ENCODE data around the gene RAPGEF5.

RAPGEF5 gene

GRCh38 chr7:22395222-22395621 lies 38.3 kb upstream of the RAPGEF5 start:
- Histone ChIP-seq H3K9me3 (ENCODE audit: control insufficient read depth, low read length) (no peaks in the 10 kb centered on the region), H3K27ac (ENCODE audit: insufficient read depth, low read depth, low read length, poor library complexity, severe bottlenecking) (no peak overlapping the region), H3K36me3 (ENCODE audit: control insufficient read depth, insufficient read depth, low read length) (no peaks in the 10 kb centered on the region), H3K27me3 (ENCODE audit: control insufficient read depth, insufficient read depth, low read length, poor library complexity, severe bottlenecking) (no peaks in the 10 kb centered on the region), H3K4me1 (ENCODE audit: control insufficient read depth, insufficient read depth, low read length) (no peaks in the 10 kb centered on the region), H3K4me3 (ENCODE audit: insufficient read depth, low read depth, low read length) (no peak overlapping the region)
- 78 to 90% methylated on average over 5 to 6 of the region's 6 CpGs for WGBS, 2 experiments

GRCh38 chr7:22394739-22395138 lies 37.8 kb upstream of the RAPGEF5 start:
- Histone ChIP-seq H3K27me3 (ENCODE audit: control insufficient read depth, insufficient read depth, low read length, poor library complexity, severe bottlenecking) (no peaks in the 10 kb centered on the region), H3K4me1 (ENCODE audit: control insufficient read depth, insufficient read depth, low read length) (no peaks in the 10 kb centered on the region), H3K36me3 (ENCODE audit: control insufficient read depth, insufficient read depth, low read length) (no peaks in the 10 kb centered on the region), H3K27ac (ENCODE audit: insufficient read depth, low read depth, low read length, poor library complexity, severe bottlenecking) (no peak overlapping the region), H3K9me3 (ENCODE audit: control insufficient read depth, low read length) (no peaks in the 10 kb centered on the region), H3K4me3 (ENCODE audit: insufficient read depth, low read depth, low read length) (no peak overlapping the region)
- WGBS, 2 experiments = 97 to 98% methylated on average over 3 of the region's 3 CpGs

GRCh38 chr7:22393913-22394729 lies 37.2 kb upstream of the RAPGEF5 start:
- H3K36me3 ChIP-seq (ENCODE audit: control insufficient read depth, insufficient read depth, low read length) = no peaks in the 10 kb centered on the region
- no peaks in the 10 kb centered on the region for H3K27me3 ChIP-seq (ENCODE audit: control insufficient read depth, insufficient read depth, low read length, poor library complexity, severe bottlenecking)
- no peaks in the 10 kb centered on the region for H3K4me1 ChIP-seq (ENCODE audit: control insufficient read depth, insufficient read depth, low read length)
- no peak overlapping the region for H3K27ac ChIP-seq (ENCODE audit: insufficient read depth, low read depth, low read length, poor library complexity, severe bottlenecking)
- H3K4me3 ChIP-seq (ENCODE audit: insufficient read depth, low read depth, low read length) = no peak overlapping the region
- H3K9me3 ChIP-seq (ENCODE audit: control insufficient read depth, low read length) = no peaks in the 10 kb centered on the region
- WGBS, 2 experiments = 84 to 85% methylated on average over 12 to 13 of the region's 13 CpGs

GRCh38 chr7:22390516-22390915 lies 33.6 kb upstream of the RAPGEF5 start:
- Histone ChIP-seq H3K4me3 (ENCODE audit: insufficient read depth, low read depth, low read length) (no peak overlapping the region), H3K27ac (ENCODE audit: insufficient read depth, low read depth, low read length, poor library complexity, severe bottlenecking) (no peak overlapping the region), H3K9me3 (ENCODE audit: control insufficient read depth, low read length) (no peaks in the 10 kb centered on the region), H3K4me1 (ENCODE audit: control insufficient read depth, insufficient read depth, low read length) (no peaks in the 10 kb centered on the region), H3K36me3 (ENCODE audit: control insufficient read depth, insufficient read depth, low read length) (no peaks in the 10 kb centered on the region), H3K27me3 (ENCODE audit: control insufficient read depth, insufficient read depth, low read length, poor library complexity, severe bottlenecking) (no peaks in the 10 kb centered on the region)
- 67 to 78% methylated on average over 1 of the region's 1 CpG for WGBS, 2 experiments

- no peaks in the 10 kb centered on the region for H3K9me3 ChIP-seq (ENCODE audit: control insufficient read depth, low read length)
- 96 to 98% methylated on average over 2 of the region's 2 CpGs for WGBS, 2 experiments
- no peaks in the 10 kb centered on the region for H3K36me3 ChIP-seq (ENCODE audit: control insufficient read depth, insufficient read depth, low read length)
- H3K4me1 ChIP-seq (ENCODE audit: control insufficient read depth, insufficient read depth, low read length) = no peaks in the 10 kb centered on the region
- H3K27ac ChIP-seq (ENCODE audit: insufficient read depth, low read depth, low read length, poor library complexity, severe bottlenecking) = no peak overlapping the region
- H3K27me3 ChIP-seq (ENCODE audit: control insufficient read depth, insufficient read depth, low read length, poor library complexity, severe bottlenecking) = no peaks in the 10 kb centered on the region
- H3K4me3 ChIP-seq (ENCODE audit: insufficient read depth, low read depth, low read length) = no peak overlapping the region
These were observed 32.9 kb upstream of the RAPGEF5 start for GRCh38 chr7:22389892-22390291.

GRCh38 chr7:22387583-22387982 lies 30.6 kb upstream of the RAPGEF5 start:
- no peak overlapping the region for H3K4me3 ChIP-seq (ENCODE audit: insufficient read depth, low read depth, low read length)
- no peaks in the 10 kb centered on the region for H3K4me1 ChIP-seq (ENCODE audit: control insufficient read depth, insufficient read depth, low read length)
- H3K27me3 ChIP-seq (ENCODE audit: control insufficient read depth, insufficient read depth, low read length, poor library complexity, severe bottlenecking) = no peaks in the 10 kb centered on the region
- 91 to 95% methylated on average over 4 of the region's 4 CpGs for WGBS, 2 experiments
- no peak overlapping the region for H3K27ac ChIP-seq (ENCODE audit: insufficient read depth, low read depth, low read length, poor library complexity, severe bottlenecking)
- no peaks in the 10 kb centered on the region for H3K36me3 ChIP-seq (ENCODE audit: control insufficient read depth, insufficient read depth, low read length)
- H3K9me3 ChIP-seq (ENCODE audit: control insufficient read depth, low read length) = no peaks in the 10 kb centered on the region

GRCh38 chr7:22386865-22387264 lies 29.9 kb upstream of the RAPGEF5 start:
- Histone ChIP-seq H3K4me3 (ENCODE audit: insufficient read depth, low read depth, low read length) (no peak overlapping the region), H3K27me3 (ENCODE audit: control insufficient read depth, insufficient read depth, low read length, poor library complexity, severe bottlenecking) (no peaks in the 10 kb centered on the region), H3K36me3 (ENCODE audit: control insufficient read depth, insufficient read depth, low read length) (no peaks in the 10 kb centered on the region), H3K27ac (ENCODE audit: insufficient read depth, low read depth, low read length, poor library complexity, severe bottlenecking) (no peak overlapping the region), H3K4me1 (ENCODE audit: control insufficient read depth, insufficient read depth, low read length) (no peaks in the 10 kb centered on the region), H3K9me3 (ENCODE audit: control insufficient read depth, low read length) (no peaks in the 10 kb centered on the region)
- no CpG with 5 or more reads among the region's 1 CpG for WGBS, 2 experiments

GRCh38 chr7:22386206-22386858 lies 29.4 kb upstream of the RAPGEF5 start:
- H3K27me3 ChIP-seq (ENCODE audit: control insufficient read depth, insufficient read depth, low read length, poor library complexity, severe bottlenecking) = no peaks in the 10 kb centered on the region
- H3K36me3 ChIP-seq (ENCODE audit: control insufficient read depth, insufficient read depth, low read length) = no peaks in the 10 kb centered on the region
- no peak overlapping the region for H3K27ac ChIP-seq (ENCODE audit: insufficient read depth, low read depth, low read length, poor library complexity, severe bottlenecking)
- no peaks in the 10 kb centered on the region for H3K9me3 ChIP-seq (ENCODE audit: control insufficient read depth, low read length)
- no peak overlapping the region for H3K4me3 ChIP-seq (ENCODE audit: insufficient read depth, low read depth, low read length)
- WGBS, 2 experiments = 88 to 100% methylated on average over 2 of the region's 2 CpGs
- H3K4me1 ChIP-seq (ENCODE audit: control insufficient read depth, insufficient read depth, low read length) = no peaks in the 10 kb centered on the region

GRCh38 chr7:22385326-22385725 lies 28.4 kb upstream of the RAPGEF5 start:
- H3K36me3 ChIP-seq (ENCODE audit: control insufficient read depth, insufficient read depth, low read length) = no peaks in the 10 kb centered on the region
- 88 to 90% methylated on average over 3 to 4 of the region's 4 CpGs for WGBS, 2 experiments
- no peak overlapping the region for H3K4me3 ChIP-seq (ENCODE audit: insufficient read depth, low read depth, low read length)
- no peak overlapping the region for H3K27ac ChIP-seq (ENCODE audit: insufficient read depth, low read depth, low read length, poor library complexity, severe bottlenecking)
- H3K9me3 ChIP-seq (ENCODE audit: control insufficient read depth, low read length) = no peaks in the 10 kb centered on the region
- H3K4me1 ChIP-seq (ENCODE audit: control insufficient read depth, insufficient read depth, low read length) = no peaks in the 10 kb centered on the region
- no peaks in the 10 kb centered on the region for H3K27me3 ChIP-seq (ENCODE audit: control insufficient read depth, insufficient read depth, low read length, poor library complexity, severe bottlenecking)

- Histone ChIP-seq H3K36me3 (ENCODE audit: control insufficient read depth, insufficient read depth, low read length) (no peaks in the 10 kb centered on the region), H3K4me1 (ENCODE audit: control insufficient read depth, insufficient read depth, low read length) (no peaks in the 10 kb centered on the region), H3K27me3 (ENCODE audit: control insufficient read depth, insufficient read depth, low read length, poor library complexity, severe bottlenecking) (no peaks in the 10 kb centered on the region), H3K9me3 (ENCODE audit: control insufficient read depth, low read length) (no peaks in the 10 kb centered on the region), H3K4me3 (ENCODE audit: insufficient read depth, low read depth, low read length) (no peak overlapping the region), H3K27ac (ENCODE audit: insufficient read depth, low read depth, low read length, poor library complexity, severe bottlenecking) (no peak overlapping the region)
- 93 to 94% methylated on average over 1 to 2 of the region's 2 CpGs for WGBS, 2 experiments
These were observed 23.4 kb upstream of the RAPGEF5 start for GRCh38 chr7:22380333-22380732.

All from ectodermal cell (in vitro differentiated cells).